HG03025 (cell line): Measurements from ENCODE around the gene MAD2L2.

Experiments used
- ATAC-seq: cut with Tn5 transposase; IDR thresholded peaks from one replicate; pipeline ENCODE4 v1.9.1; 2021; ENCODE audit warnings: mild to moderate bottlenecking, moderate library complexity; ENCODE audit not compliant: unreplicated experiment, low FRiP score

The MAD2L2 gene

GRCh38 chr1:11639372-11639771, 41.6 kb downstream of the MAD2L2 start:
- no peak for ATAC-seq

DNA sequence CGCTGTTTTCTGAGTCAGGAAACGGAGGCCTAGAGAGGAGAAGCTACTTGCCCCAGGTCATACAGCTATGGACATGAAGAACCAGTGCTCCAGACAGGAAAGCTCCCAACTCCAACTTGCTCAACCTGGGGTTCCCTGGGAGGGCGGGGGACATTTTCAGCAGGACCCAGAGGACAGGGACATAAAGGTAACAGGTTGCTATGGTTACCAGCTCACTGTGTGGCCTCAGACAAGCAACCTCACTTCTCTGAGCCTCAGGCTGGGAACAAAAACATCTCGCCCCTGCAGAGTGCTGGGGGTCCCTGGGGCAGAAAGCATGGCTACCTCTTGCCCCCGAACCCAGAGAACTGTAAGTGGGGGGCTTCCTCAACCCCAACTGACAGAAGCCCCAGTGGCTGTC, 42.8 kb downstream of the MAD2L2 start:
- ATAC-seq: no peak

DNA sequence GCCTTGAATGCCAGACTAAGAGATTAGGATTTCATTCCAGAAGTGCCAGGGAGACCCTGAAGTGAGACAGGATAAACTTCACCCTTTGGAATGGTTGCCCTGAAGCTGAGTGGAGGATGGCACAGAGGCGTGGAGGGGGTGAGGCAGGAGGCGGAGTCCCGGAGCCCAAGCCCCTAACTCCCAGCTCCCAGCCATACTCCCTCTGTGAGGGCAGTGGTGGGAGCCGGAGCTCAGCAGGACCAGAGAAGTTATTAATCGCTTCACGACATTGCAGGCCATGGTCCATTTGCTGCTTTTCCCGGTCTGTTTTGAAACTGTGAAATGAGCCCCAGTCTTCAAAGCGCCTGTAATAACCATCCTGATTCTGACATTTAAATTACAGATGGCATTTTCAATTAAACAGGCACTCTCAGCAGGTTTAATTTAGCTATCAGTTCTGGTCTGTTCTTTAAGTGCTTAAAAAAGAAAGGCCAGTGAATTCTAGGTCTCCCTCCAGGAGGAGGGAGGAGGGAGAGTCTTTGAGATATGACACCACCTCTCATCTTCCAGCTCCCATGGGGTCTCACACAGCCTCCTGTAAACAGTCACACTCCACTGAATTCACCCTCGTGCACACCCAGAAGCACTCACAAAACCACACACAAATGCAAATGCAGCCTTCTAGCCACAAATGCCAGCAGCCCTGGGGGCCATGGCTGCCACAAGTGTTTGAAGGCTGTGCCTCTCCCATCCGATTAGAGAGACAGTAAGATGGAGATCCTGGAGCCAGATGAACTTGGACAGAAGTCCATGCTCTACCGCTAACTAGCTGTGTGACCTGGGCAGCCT, 46.4 kb downstream of the MAD2L2 start:
- ATAC-seq: no peak

DNA sequence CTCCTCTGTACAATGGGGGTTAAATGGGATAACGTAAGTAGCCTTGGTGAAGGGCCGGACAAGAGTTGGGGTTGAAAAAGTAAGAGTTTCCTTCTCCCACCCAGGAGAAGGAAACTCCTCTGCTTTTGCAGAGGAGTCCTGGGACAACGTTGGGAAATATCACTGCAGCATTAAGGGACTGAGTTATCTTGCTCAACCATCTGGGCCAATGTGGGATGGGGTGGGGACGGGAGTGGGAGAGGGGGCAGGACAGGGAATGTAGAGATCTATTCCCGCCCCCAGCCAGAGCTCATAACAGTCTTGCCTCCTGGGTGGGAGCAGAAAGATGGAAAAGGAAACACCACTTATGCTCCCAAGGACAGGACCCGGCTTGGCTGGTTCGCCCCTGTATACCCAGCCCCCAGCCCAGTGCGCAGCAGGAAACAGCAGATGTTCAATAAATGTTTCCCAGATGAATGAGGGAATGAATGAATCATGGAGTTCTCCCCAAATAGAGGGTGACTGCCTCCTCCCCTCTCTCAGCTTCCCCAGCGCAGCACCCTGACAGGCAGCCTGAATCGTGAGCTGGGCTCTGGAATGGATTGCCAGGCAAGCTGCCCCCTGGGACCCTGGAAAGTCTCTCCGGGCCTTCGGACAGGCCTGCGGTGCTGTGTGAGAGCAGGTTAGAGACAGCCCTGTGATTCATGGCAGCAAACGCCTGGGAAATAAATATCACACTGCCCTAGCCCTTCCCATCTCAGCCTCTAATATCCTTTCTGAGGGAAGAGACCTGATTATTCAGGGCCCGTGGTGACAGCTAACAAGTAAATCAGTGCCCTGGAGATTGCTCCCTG, 51.5 kb downstream of the MAD2L2 start:
- no peak for ATAC-seq

DNA sequence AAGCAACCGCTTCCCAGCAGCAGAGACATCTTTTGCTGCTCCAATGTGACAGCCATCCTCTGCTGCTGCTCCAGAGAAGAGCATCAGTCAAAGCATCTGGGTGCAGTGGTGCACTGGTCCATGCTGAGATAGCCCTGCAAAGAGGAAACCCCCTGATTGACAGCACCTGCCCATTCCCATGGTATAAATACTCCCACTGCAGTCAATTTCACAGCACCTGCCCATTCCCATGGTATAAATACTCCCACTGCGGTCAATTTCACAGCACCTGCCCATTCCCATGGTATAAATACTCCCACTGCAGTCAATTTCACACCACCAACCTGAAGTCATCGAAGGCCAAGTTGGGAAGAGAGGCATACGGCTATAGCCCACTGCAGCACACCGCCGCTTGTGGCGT, 52.2 kb downstream of the MAD2L2 start:
- ATAC-seq: no peak

DNA sequence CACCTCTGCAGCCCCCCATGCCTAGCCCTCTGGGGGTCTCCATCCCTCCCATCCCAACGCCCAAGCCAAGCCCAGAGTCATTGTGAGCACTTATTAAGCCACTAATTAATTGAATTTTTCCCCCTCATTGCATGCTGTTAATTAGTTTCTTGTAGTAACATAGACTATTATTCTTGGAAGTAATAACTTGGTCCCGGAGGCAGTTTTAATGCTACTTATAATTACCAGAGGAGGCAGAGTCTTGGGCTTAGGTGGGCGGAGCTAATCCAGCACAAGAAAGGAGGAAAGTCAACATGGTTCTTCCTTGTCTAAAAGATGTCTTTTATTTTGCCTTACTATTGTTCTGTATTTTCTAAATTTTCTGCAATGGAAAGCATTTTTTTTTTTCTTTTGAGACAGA, 54.4 kb downstream of the MAD2L2 start:
- ATAC-seq: no peak
